HG03521 (cell line): ENCODE measurements around the gene NUBP2.
A peak's percentile ranks its signal among the peaks of the same experiment; 100 is the strongest.

ENCODE experiments used
- ATAC-seq: cut with Tn5 transposase; IDR thresholded peaks from one replicate; pipeline ENCODE4 v1.9.1; 2021; ENCODE audit warnings: mild to moderate bottlenecking, moderate library complexity; ENCODE audit not compliant: unreplicated experiment

Gene NUBP2

DNA sequence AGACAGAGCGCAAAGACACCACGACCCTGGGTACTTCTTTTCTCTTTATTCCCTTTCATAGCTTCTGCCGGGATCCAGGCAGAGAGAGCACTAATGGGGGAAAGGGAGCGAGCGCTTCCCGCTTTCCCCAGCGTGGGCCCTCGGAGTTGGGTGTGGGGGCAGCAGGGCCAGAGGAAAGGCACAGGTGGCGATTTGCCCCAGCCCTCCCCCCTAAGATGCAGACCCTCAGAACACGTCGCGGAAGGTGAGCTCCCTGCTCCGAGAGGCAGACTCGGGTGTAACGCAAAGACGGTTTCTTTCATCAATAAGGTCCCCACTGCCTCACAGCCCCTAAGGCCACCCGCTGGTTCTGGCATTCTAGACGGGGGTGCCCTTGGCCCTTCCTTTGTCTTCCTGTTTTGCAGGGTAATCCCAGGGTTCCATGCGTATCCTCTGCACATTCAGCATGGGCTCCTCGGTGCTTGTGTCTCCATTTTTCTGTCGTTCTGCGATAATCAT, 10.8 kb upstream of the NUBP2 start:
- ATAC-seq: no peak

DNA sequence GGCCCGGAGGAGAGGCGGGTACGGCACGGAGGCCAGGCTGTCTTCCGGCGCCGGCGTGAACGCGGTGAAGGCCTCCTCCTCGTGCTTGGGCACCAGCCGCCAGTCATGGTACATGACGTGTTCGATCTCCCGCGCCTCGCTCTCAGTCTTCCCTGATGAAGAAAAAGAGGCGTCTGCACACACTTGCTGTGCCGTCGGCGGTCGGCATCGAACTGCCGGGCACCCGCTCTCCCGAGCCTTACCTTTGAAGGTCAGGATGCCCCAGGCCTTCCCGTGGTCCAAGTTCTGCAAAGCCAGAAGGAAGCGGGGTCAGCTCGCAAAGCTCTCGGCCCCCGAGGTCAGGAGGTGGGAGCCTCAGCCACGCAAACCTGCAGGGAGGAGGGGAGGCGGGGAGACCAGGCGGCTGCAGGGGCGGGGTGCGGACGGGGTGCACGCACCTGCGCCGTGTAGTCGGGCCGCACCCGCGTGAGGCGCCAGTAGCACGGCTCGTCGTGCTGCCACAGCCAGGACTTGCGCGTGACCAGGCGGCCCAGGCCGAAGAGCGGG, 10.3 kb upstream of the NUBP2 start, which contains the start of gene EME2:
Gene EME2 (plus strand): TSS at position 449 of the 546 bp plus-strand sequence. CDS start 418 bp downstream, outside the sequence.
- peak; percentile 2 for ATAC-seq

DNA sequence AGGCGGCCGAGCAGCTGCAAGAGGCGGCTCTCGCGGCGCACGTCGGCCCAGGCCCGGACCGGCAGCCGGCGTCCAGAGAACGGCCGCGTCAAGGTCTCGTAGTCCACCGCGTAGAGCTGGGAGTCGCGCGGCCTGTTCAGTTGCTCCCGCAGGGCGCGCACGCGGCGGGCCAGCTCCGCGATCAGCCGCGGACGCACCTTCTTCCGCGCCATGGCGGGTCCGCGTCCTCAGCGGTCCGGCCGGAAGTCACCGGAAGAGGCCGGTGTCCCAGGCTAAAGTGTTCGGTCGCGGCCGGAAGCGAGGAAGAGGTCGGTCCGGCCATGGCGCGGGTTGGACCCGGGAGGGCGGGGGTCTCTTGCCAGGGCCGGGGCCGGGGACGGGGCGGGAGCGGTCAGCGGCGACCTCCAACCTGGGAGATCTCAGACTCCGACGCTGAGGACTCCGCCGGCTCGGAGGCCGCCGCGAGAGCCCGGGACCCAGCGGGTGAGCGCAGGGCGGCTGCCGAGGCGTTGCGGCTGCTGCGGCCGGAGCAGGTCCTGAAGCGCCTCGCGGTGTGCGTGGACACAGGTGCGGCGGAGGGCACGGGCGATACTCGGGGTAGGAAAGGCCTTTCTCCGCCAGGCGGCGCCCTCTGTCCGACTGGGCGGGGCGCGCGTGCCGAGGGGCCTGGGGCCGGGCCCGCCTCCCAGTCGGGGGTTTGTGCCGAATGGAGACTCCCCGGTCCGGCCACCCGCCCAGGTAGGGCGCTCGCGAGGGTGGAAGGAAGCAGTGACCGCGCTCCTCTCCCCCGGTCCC, 9.7 kb upstream of the NUBP2 start, which contains the start of gene MRPS34:
Gene MRPS34 (minus strand): TSS at position 227 of the 795 bp plus-strand sequence. CDS start 15 bp downstream, at position 212.
- peak; percentile 47 for ATAC-seq

DNA sequence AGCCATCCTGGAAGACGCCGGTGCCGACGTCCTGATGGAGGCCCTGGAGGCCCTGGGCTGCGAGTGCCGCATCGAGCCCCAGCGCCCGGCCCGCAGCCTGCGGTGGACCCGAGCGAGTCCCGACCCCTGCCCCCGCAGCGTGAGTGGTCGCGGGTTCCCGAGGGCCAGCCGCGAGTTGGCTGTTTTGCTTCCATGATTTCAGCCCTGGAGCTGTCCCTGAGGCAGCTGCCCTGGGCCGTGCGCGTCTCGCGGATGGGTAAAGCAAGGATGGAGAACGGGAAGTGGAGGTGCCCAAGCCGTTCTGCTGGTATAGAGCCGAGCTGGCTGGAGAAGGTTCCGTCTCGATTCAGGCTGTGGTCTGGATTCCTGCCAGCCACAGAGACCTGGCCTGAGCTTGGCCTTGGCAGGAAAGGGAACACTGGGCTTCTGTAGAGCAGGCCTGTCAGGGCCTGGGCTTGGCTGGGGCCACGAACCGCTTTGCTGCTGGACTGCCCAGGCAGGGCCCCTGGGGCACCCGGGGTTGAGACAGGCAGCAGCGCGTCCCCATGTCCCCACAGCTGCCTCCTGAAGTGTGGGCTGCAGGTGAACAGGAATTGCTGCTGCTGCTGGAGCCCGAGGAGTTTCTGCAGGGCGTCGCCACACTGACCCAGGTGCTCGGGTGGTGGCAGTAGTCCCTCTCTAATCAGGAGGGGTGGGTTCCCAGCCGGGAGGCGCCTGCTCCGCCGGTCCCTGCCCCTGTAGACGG, 8.9 kb upstream of the NUBP2 start:
- no peak for ATAC-seq

DNA sequence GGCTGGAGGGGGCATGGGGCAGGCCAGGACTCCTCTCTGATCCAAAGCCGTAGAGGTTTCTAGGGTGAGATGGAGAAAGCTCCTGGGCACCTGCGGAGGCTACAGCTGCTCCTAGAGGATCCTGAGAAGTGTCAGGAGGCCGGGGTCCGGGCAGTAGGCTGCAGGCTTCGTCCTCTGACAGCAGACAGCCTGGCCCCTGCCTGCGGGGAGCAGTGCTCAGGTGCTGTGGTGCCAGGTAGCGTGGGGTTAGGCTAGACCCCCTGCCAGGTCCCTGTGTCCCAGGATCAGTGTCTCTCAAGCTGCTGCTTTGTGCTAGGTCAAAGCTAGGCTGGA, 8.3 kb upstream of the NUBP2 start:
- ATAC-seq: no peak

DNA sequence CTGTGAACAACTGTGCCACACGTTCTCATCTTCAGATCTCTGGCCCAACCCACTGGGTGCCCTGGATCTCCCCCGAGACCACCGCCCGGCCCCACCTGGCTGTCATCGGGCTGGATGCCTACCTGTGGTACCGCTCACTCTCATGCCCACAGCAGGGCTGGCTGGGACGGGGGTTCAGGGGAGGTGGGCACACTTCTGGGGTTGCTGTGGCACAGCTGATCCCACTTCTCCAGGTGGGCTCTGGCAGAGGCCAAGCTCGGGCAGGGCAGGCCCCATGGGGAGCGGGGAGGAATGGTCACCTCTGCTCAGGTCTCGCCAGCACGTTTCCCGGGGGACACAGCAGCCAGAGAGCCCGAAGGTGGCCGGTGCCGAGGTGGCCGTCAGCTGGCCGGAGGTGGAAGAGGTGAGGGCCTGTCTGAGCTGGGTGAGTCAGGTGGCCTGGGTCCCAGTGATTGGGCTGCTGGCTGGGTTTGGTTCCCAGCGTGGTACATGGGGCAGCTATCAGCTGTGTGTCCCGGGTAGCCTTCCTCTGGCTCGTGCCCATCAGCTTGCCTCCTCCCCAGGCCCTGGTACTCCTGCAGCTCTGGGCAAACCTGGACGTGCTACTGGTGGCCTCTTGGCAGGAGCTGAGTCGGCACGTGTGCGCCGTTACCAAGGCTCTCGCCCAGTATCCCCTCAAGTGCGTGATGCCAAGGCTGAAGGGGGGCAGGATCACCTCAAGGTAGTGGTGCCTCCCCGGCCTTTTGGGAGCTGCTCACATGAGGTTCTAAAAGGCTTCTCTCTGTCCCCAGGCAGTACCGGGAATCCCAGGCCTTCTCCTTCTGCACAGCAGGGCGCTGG, 7.5 kb upstream of the NUBP2 start:
- ATAC-seq: no peak

DNA sequence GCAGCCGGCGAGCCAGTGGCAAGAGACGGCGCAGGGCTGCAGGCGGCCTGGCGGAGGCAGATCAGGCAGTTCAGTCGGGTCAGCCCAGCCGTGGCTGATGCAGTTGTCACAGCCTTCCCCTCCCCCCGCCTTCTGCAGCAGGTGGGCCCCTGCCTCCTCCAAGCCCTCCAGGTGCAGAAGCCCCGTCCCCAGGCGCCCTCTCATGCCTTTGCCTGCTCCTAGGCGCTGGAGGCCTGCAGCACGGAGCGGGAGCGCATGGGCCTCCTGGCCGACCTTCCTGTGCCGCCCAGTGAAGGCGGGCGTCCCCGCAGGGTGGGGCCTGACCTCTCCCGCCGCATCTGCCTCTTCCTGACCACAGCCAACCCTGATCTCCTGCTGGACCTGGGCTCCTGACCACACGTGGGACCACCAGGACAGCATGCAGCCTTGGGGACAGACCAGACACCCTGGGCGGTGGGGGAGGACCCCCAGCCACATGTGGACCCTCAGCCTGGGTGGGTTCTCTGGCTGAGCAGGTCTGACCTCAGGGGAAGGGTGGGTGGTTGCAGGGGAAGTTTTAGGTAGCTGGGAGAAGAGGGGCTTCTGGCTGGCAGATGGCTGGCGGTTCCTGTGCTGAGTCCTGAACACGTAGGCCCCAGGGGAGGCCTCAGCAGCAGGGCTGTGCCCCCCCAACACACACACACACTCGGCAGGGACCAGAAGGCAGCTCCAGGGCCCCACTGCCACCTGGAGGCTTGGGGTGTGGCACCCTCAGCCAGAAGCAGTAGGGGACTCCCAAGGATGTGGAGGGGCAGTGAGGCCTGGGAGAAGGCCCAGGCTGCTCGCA, 6.7 kb upstream of the NUBP2 start:
- ATAC-seq: no peak

DNA sequence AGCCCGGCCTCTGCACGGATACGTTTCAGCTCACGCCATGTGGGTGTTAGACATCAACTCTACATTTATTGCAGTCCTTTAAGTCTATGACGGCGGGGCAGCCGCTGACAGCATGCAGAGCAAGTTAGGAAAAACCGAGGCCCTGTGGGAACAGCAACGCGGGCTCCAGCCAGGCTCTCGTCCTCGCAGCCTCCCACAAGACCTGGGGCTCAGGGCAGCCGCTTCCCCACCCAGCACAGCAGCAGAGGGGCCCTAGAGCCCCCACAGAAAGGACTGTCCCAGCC, 6.1 kb upstream of the NUBP2 start:
- ATAC-seq: no peak

DNA sequence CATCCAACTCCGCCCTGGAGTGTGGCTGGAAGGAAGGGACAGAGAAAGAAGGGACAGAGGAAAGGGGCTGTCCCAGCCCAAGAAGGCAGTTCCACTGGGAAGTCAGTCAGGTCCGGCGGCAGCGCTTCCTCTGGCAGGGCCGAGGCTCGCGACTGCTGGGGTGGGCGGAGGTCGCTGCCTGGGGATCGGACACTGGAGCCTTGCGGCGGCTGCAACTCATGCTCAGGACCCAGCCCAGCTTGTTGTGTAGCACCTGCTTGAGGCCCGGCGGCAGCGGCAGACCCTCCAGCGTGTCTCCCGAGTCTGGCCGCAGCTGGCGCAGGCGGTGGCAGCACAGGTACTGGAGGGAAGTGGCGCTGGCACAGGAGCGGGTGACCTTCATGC, 5.8 kb upstream of the NUBP2 start:
- ATAC-seq: no peak

DNA sequence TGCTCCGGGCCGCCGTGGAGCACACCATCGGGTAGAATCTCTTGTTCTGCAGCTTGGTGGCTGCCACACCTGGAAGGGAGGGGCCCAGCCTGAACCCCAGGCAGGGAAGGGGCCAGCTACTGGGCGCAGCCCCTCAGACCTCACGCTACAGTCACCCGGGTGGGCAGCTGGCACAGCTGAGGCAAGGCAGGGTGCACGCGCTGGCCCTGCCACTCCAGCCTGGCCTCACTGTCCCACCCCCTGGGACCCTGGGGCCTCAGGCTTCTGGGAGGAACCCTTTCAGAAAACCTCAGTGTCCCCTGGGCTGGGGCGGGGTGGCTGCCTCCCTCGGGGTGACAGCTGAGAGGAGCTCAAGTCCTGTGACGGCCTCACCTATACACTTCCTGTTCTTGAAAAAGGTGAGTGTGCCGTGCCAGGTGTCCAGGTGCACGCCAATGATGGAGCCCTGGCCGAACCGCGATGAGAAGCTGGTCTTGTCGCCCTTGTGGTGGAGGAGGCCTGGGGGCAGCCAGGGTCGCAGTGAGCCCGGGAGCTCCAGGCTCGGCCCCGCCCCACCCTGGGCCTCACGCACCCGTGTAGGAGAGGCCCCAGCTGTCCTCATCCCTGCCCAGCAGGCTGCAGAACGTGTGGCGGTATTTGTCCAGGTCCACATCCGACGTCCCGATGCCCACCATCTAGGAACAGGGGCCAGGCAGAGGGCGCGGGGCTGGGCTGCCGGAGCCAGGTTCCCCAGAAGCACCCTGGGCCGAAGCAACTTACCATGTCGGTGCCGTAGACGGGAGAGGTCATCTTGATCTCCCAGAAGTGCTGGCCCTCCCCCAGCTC, 5.2 kb upstream of the NUBP2 start:
- ATAC-seq: no peak

DNA sequence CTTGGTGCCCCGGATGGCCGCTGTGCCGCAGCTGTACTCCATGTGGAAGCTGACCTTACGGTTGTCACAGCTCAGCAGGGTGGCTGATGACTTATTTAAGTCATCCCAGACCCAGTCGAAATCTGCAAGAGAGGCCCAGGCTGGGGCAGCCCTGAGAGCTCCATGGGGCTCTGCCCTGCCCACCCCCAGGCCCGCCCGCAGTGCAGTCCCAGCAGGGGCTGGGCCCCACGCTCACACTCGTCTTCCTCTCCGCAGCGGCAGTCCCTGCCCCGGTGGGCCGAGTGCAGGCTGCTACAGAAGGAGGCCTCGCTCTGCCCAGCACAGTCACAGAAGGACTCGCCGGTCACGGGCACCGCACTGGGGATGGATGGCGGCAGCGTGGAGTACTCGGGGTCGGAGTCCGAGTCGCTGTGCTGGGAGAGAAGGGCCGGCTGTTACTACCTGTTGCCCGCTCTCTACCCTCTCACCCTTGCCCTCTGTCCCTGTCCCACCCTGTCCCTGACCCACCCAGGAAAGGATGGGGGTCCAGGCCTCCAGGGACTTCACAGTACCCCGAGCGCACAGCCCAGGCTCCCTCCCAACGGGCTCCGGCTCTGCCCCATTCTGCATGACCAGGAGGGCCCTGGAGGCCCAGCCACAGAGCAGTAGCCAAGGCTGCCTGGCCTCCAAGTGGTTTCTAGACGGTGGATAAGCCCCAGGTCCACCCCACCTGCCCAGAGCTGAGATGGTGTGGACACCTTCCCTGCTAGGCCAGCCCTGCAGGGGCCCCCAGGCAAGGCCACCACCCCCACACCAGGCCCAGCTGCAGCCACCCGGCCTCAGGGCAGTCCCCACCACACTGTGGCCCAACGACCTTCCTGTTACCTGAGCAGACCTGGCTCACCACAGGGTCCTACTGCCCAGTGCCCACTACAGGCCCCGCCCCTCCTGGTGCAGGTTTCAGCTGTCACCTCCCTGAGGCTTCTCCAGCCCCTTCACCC, 4.3 kb upstream of the NUBP2 start:
- ATAC-seq: no peak

DNA sequence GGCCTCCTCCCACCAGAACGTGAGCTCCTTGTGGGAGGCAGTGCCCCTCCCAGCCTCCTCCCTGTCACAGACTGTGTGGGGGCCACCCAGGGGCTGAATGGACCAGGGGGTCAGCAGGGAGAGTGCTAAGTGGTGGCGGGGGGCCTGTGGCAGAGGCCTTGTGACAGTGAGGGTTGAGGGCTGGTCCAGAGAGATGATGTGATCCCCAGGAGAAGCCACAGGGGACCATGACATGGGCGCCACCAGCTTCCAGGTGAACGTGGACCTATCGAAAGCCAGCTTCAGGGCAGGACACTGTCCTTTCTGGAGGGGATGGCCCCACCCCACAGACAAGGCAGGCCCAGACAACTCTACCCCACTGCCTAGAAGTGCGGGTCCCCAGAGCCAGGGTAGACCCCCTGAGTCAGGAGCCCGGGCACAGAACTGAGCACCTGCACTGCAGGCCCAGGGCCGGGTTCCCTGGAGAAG, 3.5 kb upstream of the NUBP2 start:
- ATAC-seq: no peak

DNA sequence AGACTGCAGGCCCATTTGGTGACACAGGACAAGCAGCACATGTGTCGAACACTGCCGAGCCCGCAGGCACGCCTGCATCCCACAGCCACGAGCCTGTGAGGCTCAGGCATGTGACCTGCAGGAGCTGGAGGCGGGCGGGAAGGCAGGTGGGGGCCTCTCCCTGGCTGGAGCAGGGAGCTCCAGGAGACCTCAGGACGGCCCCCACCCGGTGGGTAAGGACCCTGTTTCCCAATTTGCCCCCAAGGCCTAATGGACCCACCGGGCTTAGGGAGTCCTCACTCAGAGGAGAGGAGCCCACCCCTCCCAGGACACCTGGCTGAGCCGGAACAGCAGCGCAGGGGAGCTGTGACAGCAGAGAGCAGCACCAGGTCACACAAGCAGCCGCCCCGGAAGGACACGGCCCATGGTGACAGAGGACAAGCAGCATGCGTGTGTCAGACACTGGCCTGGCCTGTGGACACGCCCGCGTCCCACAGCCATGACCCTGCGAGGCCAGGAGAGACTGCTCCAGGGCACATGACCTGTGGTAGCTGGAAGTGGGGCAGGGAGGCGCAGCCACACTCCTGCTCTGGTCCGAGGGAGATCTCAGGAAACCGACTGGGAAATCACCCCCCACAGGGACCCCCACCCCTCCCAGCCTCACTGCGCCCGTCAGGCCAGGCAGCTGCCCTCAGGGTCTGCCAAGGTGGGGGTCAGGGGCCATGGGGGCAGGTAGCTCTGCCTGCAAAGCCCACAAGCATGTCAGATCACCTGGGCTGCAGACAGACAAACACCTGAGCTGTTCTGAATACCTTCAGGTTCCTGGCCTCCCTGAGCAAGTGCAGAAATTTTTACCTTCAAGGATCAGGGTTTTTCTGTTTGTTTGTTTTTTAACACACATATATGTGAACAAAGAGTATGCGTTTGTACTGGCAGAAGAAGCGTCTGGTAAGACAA, 2.8 kb upstream of the NUBP2 start:
- ATAC-seq: no peak

DNA sequence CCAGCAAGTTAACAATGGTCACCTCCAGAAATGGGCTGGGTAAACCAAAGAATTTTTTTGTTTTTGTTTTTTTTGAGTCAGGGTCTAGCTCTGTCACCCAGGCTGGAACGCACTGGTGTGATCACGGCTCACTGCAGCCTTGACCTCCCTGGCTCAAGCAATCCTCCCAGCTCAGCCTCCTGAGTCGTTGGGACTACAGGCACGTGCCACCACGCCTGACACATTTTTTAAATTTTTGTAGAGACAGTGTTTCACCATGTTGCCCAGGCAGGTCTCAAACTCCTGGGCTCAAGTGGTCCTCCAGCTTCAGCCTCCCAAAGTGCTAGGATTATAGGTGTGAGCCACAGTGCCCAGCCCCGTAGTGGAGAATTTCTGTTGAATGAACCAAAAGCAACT, 2.1 kb upstream of the NUBP2 start:
- ATAC-seq: no peak

DNA sequence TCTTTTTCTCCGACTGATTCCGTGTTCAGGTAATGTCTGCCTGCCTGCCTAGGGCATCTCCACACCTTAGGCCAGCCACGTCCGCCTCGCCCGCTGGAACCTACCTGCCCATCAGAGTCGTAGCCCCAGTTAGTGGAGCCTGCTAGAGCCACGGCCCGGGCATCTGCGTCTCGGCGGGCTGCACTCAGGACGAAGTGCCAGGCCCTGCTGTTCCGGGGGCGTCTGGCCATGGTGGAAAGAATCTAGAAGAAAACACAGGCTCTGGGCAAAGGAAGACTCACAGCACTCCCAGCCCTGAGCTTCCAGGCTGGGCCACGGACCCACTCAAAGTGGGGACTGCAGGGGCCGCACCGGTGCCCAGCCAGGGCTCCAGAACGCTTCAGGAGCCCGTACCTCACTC, 1.5 kb upstream of the NUBP2 start:
- no peak for ATAC-seq

DNA sequence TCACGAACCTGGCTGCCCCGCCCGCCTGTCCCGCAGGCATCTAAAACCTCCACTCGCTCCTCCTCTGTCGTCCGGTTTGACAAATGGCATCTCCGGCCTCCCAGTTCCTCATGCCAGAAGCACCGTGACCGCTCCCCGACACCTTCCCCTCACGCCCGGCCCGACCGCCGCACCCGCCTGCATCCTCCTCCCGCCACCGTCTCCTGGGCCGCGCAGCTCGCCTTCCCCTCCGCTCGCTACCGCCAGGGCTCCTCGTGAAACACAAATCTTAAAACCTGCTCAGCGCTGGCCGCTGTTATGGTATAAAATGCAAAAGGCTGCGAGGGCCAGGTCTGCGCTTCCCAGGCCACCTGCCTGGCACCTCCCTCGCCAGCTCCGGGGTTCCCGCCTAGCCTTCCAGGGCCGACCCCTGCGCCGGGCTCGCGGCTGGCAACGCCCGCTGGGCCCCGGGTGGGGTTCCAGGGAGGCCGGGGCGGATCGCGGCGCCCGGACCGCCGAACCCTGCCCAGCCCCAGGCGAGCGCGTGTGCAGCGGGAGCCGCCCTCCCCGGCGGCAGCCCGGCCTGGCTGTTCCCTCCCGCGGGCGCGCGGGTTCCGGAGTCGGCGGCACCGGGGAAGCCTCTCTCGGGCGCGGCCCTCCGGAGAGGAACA, 877 bp upstream of the NUBP2 start:
- no peak for ATAC-seq
